Neural cell (in vitro differentiated cells): ENCODE data around the gene ENTPD8. TPM values are rescaled to one million over a fixed set of nuclear protein-coding genes. Genes with fewer than 3 reads are reported as not detected.

ENCODE experiments used
- H2AFZ ChIP-seq: fragments of 200-600, 300-800 bp; sonication (generic), shearing (Covaris generic); 2 replicates; pipeline ENCODE4 v1.6.0; 2014; ENCODE audit warnings: low read depth, mild to moderate bottlenecking, antibody characterized with exemption, low read length, moderate library complexity
- H3F3A ChIP-seq: fragments of 200-600 bp; shearing (Covaris generic); 2 replicates; pipeline ENCODE4 v1.6.1; 2016; ENCODE audit warnings: mild to moderate bottlenecking, moderate library complexity, mixed read lengths, antibody characterized with exemption, low read length; ENCODE audit not compliant: insufficient read depth, poor library complexity, severe bottlenecking
- H3K27ac ChIP-seq: fragments of 200-600, 300-800 bp; sonication (generic), shearing (Covaris generic); 2 replicates; pipeline ENCODE4 v1.5.1; 2014; ENCODE audit warnings: mild to moderate bottlenecking, low read length, moderate library complexity
- H3K27me3 ChIP-seq: fragments of 300-800, 200-600 bp; sonication (generic), shearing (Covaris generic); 2 replicates; pipeline ENCODE4 v1.6.0; 2014; ENCODE audit warnings: mild to moderate bottlenecking, low read depth, low read length, moderate library complexity; ENCODE audit not compliant: insufficient read depth
- H3K36me3 ChIP-seq: fragments of 300-800, 200-600 bp; sonication (generic), shearing (Covaris generic); 2 replicates; pipeline ENCODE4 v1.5.1; 2014; ENCODE audit warnings: mild to moderate bottlenecking, antibody characterized with exemption, low read length, moderate library complexity; ENCODE audit not compliant: insufficient read depth
- H3K4me2 ChIP-seq: fragments of 300-800, 200-600 bp; sonication (generic), shearing (Covaris generic); 2 replicates; pipeline ENCODE4 v1.6.0; 2014; ENCODE audit warnings: mild to moderate bottlenecking, low read length
- H3K4me3 ChIP-seq: fragments of 300-800, 200-600 bp; sonication (generic), shearing (Covaris generic); 2 replicates; pipeline ENCODE4 v1.5.1; 2014; ENCODE audit warnings: mild to moderate bottlenecking, low read length, moderate library complexity
- H3K79me2 ChIP-seq: fragments of 200-600 bp; shearing (Covaris generic); replicated peaks from 2 replicates; pipeline ENCODE4 v1.6.0; 2014; ENCODE audit warnings: mild to moderate bottlenecking, low read length, moderate library complexity; ENCODE audit not compliant: insufficient read depth
- H3K9ac ChIP-seq: fragments of 300-800, 200-600 bp; sonication (generic), shearing (Covaris generic); 2 replicates; pipeline ENCODE4 v1.6.1; 2016; ENCODE audit warnings: mild to moderate bottlenecking, low read length, mixed read lengths
- H3K9me2 ChIP-seq: fragments of 200-600 bp; shearing (Covaris generic); 2 replicates; pipeline ENCODE4 v1.6.1; 2016; ENCODE audit warnings: mild to moderate bottlenecking, low read length, mixed read lengths; ENCODE audit not compliant: insufficient read depth
- H3K9me3 ChIP-seq: fragments of 200-600, 300-800 bp; sonication (generic), shearing (Covaris generic); 2 replicates; pipeline ENCODE4 v1.6.1; 2016; ENCODE audit warnings: mild to moderate bottlenecking, mixed run types, low read length, moderate library complexity, mixed read lengths
- H4K20me1 ChIP-seq: fragments of 200-600 bp; shearing (Covaris generic); 2 replicates; pipeline ENCODE4 v1.6.1; 2016; ENCODE audit warnings: mild to moderate bottlenecking, mixed run types; ENCODE audit not compliant: insufficient read depth
- CTCF ChIP-seq: fragments of 450-650 bp; IDR thresholded peaks from 2 replicates; pipeline ENCODE4 v1.5.1; 2014; ENCODE audit warnings: antibody characterized with exemption, mild to moderate bottlenecking, moderate library complexity; ENCODE audit not compliant: poor library complexity, severe bottlenecking
- EP300 ChIP-seq: fragments of 450-650 bp; conservative IDR thresholded peaks from 2 replicates; pipeline ENCODE4 v1.6.1; 2014; ENCODE audit warnings: antibody characterized with exemption, mild to moderate bottlenecking, moderate library complexity; ENCODE audit not compliant: poor library complexity, severe bottlenecking
- EZH2 ChIP-seq: fragments of 200-600, 300-800 bp; shearing (Covaris generic), sonication (generic); IDR thresholded peaks from 2 replicates; pipeline ENCODE4 v1.6.1; 2014; ENCODE audit warnings: antibody characterized with exemption, low read length, borderline replicate concordance, mild to moderate bottlenecking; ENCODE audit not compliant: insufficient read depth, poor library complexity, severe bottlenecking
- MXI1 ChIP-seq: fragments of 450-650 bp; conservative IDR thresholded peaks from 2 replicates; pipeline ENCODE4 v1.6.1; 2014; ENCODE audit warnings: antibody characterized with exemption, mild to moderate bottlenecking; ENCODE audit not compliant: poor library complexity, severe bottlenecking
- POLR2AphosphoS5 ChIP-seq: IDR thresholded peaks from 2 replicates; pipeline ENCODE4 v1.6.1; 2012
- RAD21 ChIP-seq: fragments of 450-650 bp; conservative IDR thresholded peaks from 2 replicates; pipeline ENCODE4 v1.6.1; 2014; ENCODE audit warnings: antibody characterized with exemption, mild to moderate bottlenecking, moderate library complexity
- SMC3 ChIP-seq: fragments of 450-650 bp; conservative IDR thresholded peaks from 2 replicates; pipeline ENCODE4 v1.6.1; 2014; ENCODE audit warnings: antibody characterized with exemption, mild to moderate bottlenecking, moderate library complexity; ENCODE audit not compliant: poor library complexity
- TAF1 ChIP-seq: IDR thresholded peaks from 2 replicates; pipeline ENCODE4 v1.6.1; 2012; ENCODE audit warnings: low read depth
- polyA plus RNA-seq: library from polyadenylated mRNA; depleted of rRNA; stranded (reverse); fragments of >200 nt; gene quantifications from 2 replicates; pipeline ENCODE4 v1.2.3, GENCODE V29; 2014
- TF ChIP-seq, protein P1 (sequence below): IDR thresholded peaks from 2 replicates; pipeline ENCODE4 v1.6.1; 2012; ENCODE audit warnings: borderline replicate concordance

The ENTPD8 gene
- polyA plus RNA-seq, 1 donor from 2014 or later = not detected

DNA sequence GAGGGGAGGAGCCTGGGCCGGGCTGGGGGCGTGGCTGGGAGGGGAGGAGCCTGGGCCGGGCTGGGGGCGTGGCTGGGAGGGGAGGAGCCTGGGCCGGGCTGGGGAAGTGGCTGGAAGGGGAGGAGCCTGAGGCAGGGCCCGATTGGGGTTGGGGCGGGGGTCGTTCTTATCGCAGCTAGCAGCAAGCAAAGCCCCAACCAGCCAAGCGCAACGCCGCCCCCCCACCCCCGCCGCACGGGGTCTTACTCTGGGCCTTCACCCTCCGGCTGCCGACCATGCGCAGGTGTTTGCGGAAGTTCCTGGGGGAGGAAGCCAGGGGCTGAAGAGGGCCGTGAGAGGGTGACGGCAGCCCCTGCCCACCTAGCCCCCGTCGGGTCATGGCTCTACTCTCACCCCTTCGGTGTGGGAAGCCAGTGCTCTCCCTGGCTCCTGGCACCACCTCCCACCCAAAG lies 13.0 kb upstream of the ENTPD8 start:
- no peaks in the 10 kb centered on the region for H3F3A ChIP-seq
- H3K9ac ChIP-seq = no peak overlapping the region
- no peaks in the 10 kb centered on the region for H3K36me3 ChIP-seq
- H4K20me1 ChIP-seq = no peaks in the 10 kb centered on the region
- no peak overlapping the region for H3K4me3 ChIP-seq
- no peaks in the 10 kb centered on the region for H3K27me3 ChIP-seq
- no peaks in the 10 kb centered on the region for H3K9me2 ChIP-seq
- H3K4me2 ChIP-seq = no peak overlapping the region
- no peak for TF ChIP-seq CTCF
- no peak overlapping the region for H2AFZ ChIP-seq
- H3K79me2 ChIP-seq = no peaks in the 10 kb centered on the region
- no peak overlapping the region for H3K27ac ChIP-seq
- H3K9me3 ChIP-seq = no peaks in the 10 kb centered on the region

DNA sequence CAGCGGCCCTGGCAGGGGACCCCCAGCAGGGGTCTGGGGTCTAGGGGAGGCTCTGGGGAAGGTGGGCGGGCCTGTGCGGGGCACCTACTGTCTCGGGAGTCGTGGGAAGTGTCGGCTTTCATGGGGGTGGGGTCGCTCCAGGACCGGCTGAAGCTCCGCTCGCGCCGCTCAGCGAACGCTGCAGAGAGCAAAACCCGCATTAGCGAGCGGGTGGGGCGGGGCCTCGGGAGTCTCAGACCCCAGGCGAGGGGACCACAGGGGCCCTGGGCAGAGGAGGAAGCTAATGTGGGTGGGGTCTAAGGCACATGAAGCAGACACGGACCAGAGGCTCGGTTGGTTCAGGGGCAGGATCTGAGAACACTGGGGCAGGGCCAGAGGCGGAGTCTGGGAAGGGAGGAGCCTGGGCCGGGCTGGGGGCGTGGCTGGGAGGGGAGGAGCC lies 12.5 kb upstream of the ENTPD8 start:
- Histone ChIP-seq H3K9me3 (no peaks in the 10 kb centered on the region), H3F3A (no peaks in the 10 kb centered on the region), H3K27ac (no peak overlapping the region), H3K9ac (no peak overlapping the region), H3K79me2 (no peaks in the 10 kb centered on the region), H3K36me3 (no peaks in the 10 kb centered on the region), H2AFZ (no peak overlapping the region), H3K27me3 (no peaks in the 10 kb centered on the region), H3K4me2 (no peak overlapping the region), H4K20me1 (no peaks in the 10 kb centered on the region), H3K4me3 (no peak overlapping the region), H3K9me2 (no peaks in the 10 kb centered on the region)
- TF ChIP-seq, protein P1, sequence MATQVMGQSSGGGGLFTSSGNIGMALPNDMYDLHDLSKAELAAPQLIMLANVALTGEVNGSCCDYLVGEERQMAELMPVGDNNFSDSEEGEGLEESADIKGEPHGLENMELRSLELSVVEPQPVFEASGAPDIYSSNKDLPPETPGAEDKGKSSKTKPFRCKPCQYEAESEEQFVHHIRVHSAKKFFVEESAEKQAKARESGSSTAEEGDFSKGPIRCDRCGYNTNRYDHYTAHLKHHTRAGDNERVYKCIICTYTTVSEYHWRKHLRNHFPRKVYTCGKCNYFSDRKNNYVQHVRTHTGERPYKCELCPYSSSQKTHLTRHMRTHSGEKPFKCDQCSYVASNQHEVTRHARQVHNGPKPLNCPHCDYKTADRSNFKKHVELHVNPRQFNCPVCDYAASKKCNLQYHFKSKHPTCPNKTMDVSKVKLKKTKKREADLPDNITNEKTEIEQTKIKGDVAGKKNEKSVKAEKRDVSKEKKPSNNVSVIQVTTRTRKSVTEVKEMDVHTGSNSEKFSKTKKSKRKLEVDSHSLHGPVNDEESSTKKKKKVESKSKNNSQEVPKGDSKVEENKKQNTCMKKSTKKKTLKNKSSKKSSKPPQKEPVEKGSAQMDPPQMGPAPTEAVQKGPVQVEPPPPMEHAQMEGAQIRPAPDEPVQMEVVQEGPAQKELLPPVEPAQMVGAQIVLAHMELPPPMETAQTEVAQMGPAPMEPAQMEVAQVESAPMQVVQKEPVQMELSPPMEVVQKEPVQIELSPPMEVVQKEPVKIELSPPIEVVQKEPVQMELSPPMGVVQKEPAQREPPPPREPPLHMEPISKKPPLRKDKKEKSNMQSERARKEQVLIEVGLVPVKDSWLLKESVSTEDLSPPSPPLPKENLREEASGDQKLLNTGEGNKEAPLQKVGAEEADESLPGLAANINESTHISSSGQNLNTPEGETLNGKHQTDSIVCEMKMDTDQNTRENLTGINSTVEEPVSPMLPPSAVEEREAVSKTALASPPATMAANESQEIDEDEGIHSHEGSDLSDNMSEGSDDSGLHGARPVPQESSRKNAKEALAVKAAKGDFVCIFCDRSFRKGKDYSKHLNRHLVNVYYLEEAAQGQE = no peak
- no peak for TF ChIP-seq RAD21
- TF ChIP-seq EP300 = no peak
- TF ChIP-seq POLR2AphosphoS5 = no peak
- TF ChIP-seq TAF1 = no peak
- TF ChIP-seq MXI1 = no peak
- no peak for TF ChIP-seq EZH2
- no peak for TF ChIP-seq SMC3
